Sciatic nerve (tissue), 2 donors: ENCODE measurements around the gene NDRG4. TPM values are rescaled to one million over a fixed set of nuclear protein-coding genes. Genes with fewer than 3 reads are reported as not detected.
A peak's percentile ranks its signal among the peaks of the same experiment; 100 is the strongest.

Experiments used
- ATAC-seq: fragments of 200-7000 bp; cut with Tn5 transposase; one replicate; pipeline ENCODE4 v1.9.1; 2020; ENCODE audit warnings: mild to moderate bottlenecking, moderate library complexity
- DNase-seq: peaks from one replicate; pipeline ENCODE4 v3.0.0-alpha.2; 2020; ENCODE audit warnings: low spot score
- intact Hi-C: fragments of 100-400 bp; cut with DNase I; formaldehyde crosslinking; loops from one replicate; pipeline ENCODE4 v1.14.2; 2022
- total RNA-seq: library from RNA; stranded (reverse); fragmentation: NEBNext Ultra II Directional; extraction: Animal tissue kit (Norgen Biotek cat#: 25700); gene quantifications from one replicate; pipeline ENCODE4 v1.2.1, GENCODE V29; 2021
- donor health status: DM: no; HTN: no; CAD: no.
- donor health status: DM: no; HTN: no; CAD: no.

NDRG4 gene
- total RNA-seq, 1 donor from 2014 or later = 7.4 TPM

- DNase-seq (no peak), ATAC-seq (no peak)
- intact Hi-C loops = loop anchor here (5.0 kb wide), 1 partner anchor 1708 kb away; no protein-coding TSS in a partner anchor
Observed at GRCh38 chr16:58464047-58464915, 35.7 kb upstream of the NDRG4 start.

DNA sequence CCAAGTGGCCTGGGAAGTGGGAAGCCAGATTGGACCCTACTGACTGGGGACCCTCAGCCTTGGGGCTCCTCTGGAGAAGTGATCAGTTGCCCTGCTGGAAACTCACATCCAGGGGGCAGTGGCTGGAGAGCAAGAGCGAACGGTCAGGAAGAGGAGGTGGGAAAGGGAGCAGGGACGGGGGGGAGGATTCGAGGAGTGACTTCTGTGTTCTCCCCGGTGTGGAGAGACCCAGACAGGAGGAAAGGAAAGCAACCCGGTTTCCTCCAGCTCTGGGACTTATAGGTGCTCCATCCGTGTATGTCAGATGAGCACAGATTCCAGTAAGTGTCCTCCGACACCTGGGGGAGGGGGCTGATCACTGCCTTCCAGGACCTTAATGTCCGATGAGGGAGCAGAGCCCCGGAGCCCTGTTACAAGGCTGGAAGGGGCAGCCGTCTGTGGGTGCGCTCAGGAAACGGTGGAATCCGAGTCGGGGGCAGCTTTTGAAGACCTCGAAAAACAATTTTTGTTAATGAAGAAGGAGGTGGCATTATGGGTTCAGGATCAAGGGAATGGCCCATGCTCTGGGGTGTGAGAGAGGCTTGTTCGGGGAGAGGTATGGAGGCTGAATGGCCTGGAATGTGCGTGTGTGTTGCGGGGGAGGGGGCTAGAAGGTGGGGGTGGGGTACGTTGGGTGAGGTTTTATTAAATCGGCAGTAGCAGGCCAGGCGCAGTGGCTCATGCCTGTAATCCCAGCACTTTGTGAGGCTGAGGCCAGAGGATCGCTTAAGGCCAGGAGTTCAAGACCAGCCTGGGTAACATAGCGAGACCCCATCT lies 34.8 kb upstream of the NDRG4 start:
- DNase-seq (no peak), ATAC-seq (peak; percentile 22)
- intact Hi-C loops = loop anchor here (5.0 kb wide), 1 partner anchor 1707 kb away; no protein-coding TSS in a partner anchor

- no peak for ATAC-seq
- DNase-seq = no peak
- intact Hi-C loops = no loop called here
Observed at GRCh38 chr16:58465817-58466216, 34.1 kb upstream of the NDRG4 start.

DNA sequence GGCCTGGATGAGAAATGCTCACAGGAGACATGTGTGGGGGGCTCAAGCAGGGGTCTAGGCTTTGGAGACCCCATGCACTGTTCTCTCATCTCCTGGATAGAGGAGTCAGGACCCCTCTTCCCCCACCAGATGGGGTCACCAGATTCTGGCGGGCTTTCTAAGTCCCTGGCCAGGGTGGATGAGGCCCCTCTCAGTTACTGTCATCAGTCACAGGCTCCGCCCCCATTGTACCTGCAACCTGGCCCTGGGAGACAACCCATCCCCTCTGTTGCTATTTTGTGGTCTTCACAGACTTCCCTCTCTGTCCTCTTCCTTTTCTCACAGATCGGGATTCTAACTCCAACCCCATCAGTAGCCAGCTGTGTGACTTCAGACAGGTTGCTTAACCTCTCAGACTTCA lies 33.5 kb upstream of the NDRG4 start:
- ATAC-seq (no peak), DNase-seq (no peak)
- intact Hi-C loops = no loop called here

- DNase-seq = no peak
- no peak for ATAC-seq
- intact Hi-C loops = no loop called here
Observed at GRCh38 chr16:58467905-58468304, 32.0 kb upstream of the NDRG4 start.

GRCh38 chr16:58471209-58471975 lies 28.6 kb upstream of the NDRG4 start:
- ATAC-seq (no peak), DNase-seq (no peak)
- intact Hi-C loops = no loop called here

GRCh38 chr16:58472266-58472665 lies 27.7 kb upstream of the NDRG4 start:
- intact Hi-C loops = no loop called here
- DNase-seq (no peak), ATAC-seq (no peak)

DNA sequence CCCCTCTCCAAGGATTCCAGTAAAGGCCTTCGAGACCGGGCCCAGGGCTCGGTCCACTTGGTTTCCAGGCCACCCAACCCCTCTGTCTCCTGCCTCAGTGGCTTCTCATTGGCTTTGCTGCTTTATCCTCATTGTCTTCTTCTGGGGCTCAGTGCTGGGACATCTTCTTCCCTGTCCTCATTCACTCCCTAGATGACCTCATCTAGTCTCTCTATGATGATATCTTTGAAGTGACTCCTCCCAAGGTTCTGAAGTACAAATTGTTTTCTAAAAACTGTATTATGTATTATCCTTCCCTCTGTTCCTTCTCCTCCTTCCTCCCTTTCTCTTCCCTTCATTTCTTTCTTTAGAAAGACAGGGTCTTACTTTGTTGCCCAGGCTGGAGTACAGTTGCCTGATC lies 27.1 kb upstream of the NDRG4 start:
- ATAC-seq = no peak

GRCh38 chr16:58474296-58474695 lies 25.6 kb upstream of the NDRG4 start:
- ATAC-seq (no peak), DNase-seq (no peak)
- intact Hi-C loops = no loop called here

More for the DNA sequence above, 27.1 kb upstream of the NDRG4 start:
- DNase-seq = no peak
- intact Hi-C loops = no loop called here

DNA sequence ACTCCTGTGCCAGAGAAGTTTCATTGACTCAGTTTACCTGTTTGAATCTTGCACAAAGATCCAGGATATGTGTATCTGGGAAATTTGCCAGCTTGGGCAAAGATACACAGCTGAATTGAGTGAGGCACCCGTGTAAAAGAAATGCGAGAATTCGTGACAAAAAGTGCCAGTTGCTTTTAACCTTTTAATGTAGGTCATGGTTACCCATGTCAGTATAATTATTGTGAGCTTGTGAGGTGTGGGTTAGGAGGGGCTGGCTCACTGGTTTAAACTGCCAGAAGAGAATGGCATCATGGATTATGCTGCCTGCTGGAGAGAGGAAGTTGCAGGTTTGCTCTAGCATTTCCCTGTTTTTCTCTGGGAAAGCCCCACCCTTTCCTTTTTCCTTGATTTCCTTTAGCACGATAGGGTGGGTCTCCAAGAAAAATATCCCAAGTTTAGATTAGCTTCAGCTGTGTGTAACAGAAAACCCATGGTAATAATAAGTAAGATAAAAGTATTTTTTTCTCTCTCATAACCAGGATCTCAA lies 24.8 kb upstream of the NDRG4 start:
- ATAC-seq (no peak), DNase-seq (no peak)
- intact Hi-C loops = no loop called here

- intact Hi-C loops = no loop called here
- DNase-seq = no peak
- ATAC-seq = no peak
Observed at GRCh38 chr16:58476791-58477190, 23.2 kb upstream of the NDRG4 start.

GRCh38 chr16:58478427-58478826 lies 21.5 kb upstream of the NDRG4 start:
- intact Hi-C loops = no loop called here
- DNase-seq = no peak
- no peak for ATAC-seq

DNA sequence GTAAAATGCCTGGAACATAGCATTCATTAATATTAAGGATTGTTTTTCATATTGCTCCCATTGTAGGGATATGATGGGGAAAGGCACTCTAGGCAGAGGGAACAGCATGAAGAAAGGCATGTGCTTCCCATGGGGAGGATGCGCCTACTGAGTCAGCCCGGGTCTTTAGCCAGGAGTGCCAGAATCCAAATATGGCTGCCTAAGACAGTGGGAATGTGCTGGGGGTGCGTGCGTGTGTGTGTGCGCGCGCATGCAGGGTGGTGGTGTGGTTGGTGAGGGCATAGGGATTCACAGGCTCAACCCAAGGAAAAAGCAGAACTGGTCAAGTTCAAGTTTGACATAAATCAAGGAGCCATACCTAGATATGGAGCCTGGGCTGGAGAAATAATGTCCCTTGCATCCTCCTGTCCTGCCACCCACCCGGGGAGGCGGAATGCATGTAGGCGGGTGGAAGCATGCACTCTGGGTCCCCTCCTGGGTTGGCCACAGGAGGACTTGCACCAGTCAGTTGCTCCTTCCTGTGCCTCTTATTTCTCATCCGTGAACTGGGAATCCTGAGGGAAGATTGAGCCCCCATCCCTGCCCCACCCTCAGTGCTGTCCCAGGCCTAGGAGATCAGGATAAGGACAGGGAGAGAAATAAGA lies 18.6 kb upstream of the NDRG4 start:
- no peak for DNase-seq
- intact Hi-C loops = no loop called here

GRCh38 chr16:58481931-58482330 lies 18.0 kb upstream of the NDRG4 start:
- DNase-seq (no peak), ATAC-seq (no peak)
- intact Hi-C loops = no loop called here

More for the DNA sequence above, 18.6 kb upstream of the NDRG4 start:
- ATAC-seq = no peak

DNA sequence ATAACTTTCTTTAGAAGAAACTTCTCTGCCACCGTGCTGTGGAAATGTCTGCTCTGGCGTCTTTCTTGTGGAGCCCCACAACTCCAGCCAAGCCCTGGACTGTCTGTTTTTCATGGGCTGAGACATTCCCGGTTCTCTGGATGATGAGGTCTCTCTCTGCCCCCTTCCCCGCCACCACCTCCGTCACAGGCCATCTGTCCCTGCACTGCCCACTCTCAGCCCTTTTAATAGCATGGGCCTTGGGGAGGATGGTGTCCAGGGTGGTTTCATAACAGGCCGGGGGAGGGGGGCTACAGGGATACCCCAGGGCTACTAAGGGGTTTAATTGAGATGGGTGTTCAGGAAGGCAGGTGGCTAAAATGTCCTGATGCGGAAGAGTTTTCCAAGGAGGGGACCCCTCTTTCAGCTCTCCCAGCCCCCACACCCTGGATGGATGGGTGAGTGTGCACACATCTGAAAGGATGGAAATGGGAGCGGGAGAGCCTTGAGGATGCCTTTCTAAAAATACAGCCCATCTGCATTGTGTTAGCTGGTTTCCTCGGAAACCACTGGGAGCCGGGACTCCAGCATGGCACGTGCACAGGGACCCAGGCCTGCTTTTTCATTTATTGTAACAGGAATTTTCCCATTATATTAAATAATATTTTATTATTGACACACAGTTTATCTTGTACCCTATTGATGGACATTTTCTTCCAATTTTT lies 14.6 kb upstream of the NDRG4 start:
- intact Hi-C loops = no loop called here
- DNase-seq = no peak
- no peak for ATAC-seq

DNA sequence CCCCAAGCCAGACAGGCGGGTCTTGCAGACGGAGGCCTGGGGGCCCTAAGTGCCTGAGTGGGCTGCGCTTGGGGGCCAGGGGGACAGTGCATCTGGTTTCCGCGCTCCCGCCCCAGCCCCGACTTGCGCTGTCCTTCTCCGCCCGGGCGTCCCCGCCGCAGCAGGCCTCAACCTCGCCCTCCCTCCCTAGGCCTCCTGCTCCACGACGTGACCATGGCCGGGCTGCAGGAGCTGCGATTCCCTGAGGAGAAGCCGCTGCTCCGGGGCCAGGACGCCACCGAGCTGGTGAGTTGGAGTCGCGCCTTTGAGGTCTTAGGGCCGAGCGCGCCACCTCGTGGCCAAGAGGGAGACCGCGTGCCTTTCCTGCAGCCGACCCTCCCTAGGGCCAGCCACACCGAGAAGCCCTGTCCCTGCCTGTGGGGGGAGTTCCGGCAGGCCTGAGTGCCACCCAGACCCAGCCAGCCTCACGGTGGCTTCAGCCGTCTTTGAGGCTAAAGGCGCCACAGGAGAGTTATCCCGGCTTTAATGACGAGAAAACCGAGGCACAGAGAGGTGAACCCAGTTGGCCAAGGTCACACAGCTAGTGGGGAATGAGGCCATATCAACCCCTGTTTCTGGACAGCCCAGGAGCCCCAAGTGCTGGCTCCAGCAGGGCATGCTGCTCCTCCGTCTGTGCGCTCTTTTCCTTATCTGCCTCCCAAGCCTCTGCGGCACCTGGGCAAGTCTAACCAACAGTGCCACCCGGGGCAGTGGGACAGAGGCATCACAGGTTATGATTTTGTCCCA lies 12.2 kb upstream of the NDRG4 start:
- ATAC-seq = peak; percentile 91
- peak; percentile 88 for DNase-seq
- intact Hi-C loops = loop anchor here (2.0 kb wide), 1 partner anchor 151 kb away; no protein-coding TSS in a partner anchor

DNA sequence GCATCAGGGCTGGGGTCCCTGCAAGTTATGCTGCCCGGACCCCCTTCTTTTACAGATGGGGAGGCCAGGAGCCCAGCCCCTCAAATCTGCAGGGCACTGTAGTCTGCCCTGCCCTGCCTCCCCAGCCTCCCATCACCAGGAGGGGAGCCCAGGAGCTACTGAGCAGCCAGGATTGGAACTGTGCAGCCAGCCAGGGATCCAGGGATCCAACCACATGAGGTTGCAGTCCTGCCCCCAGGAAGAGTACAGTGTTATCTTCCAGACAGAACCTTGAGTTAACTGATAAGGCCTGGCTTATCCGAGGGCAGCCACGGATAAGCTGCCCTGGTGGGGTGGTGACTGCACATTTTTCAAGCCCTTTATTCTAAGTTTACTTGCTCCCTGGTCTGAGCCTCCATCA lies 11.4 kb upstream of the NDRG4 start:
- intact Hi-C loops = loop anchor here (2.0 kb wide), 1 partner anchor 152 kb away; no protein-coding TSS in a partner anchor
- DNase-seq = no peak
- ATAC-seq = no peak
